NCI-H460 (cell line): ENCODE results near the gene HS6ST3. TPM values are rescaled to one million over a fixed set of nuclear protein-coding genes. Genes with fewer than 3 reads are reported as not detected.

Experiments used
- DNase-seq: peaks from one replicate; pipeline ENCODE4 v3.0.0-alpha.2; 2016; ENCODE audit warnings: low read depth; ENCODE audit errors: extremely low read depth
- total RNA-seq: library from RNA; depleted of rRNA; stranded (reverse); fragments of >200 nt; shearing (Covaris generic); gene quantifications from 2 replicates; pipeline ENCODE4 v1.2.3, GENCODE V29; 2014

HS6ST3 gene
- total RNA-seq, 1 experiment from 2014 or later: not detected

GRCh38 chr13:96810104-96810503, 720.2 kb downstream of the HS6ST3 start:
- no peak for DNase-seq

- no peak for DNase-seq
These were observed 721.1 kb downstream of the HS6ST3 start for GRCh38 chr13:96811049-96811448.

GRCh38 chr13:96816261-96816660, 726.4 kb downstream of the HS6ST3 start:
- DNase-seq: no peak

GRCh38 chr13:96816874-96817273, 727.0 kb downstream of the HS6ST3 start:
- no peak for DNase-seq

- peak; percentile 3 for DNase-seq
These were observed 727.5 kb downstream of the HS6ST3 start for GRCh38 chr13:96817336-96817941.

- no peak for DNase-seq
These were observed 729.5 kb downstream of the HS6ST3 start for GRCh38 chr13:96819375-96819774.

- DNase-seq: no peak
These were observed 731.5 kb downstream of the HS6ST3 start for GRCh38 chr13:96821381-96821780.

GRCh38 chr13:96821971-96822370, 732.1 kb downstream of the HS6ST3 start:
- no peak for DNase-seq

GRCh38 chr13:96822895-96823294, 733.0 kb downstream of the HS6ST3 start:
- DNase-seq: peak; percentile 8

GRCh38 chr13:96824140-96824539, 734.2 kb downstream of the HS6ST3 start:
- DNase-seq: no peak

- DNase-seq: no peak
These were observed 735.7 kb downstream of the HS6ST3 start for GRCh38 chr13:96825653-96826052.

- DNase-seq: no peak
These were observed 744.7 kb downstream of the HS6ST3 start for GRCh38 chr13:96834626-96835025.

GRCh38 chr13:96835546-96835945, 745.6 kb downstream of the HS6ST3 start:
- no peak for DNase-seq

- DNase-seq: no peak
These were observed 746.8 kb downstream of the HS6ST3 start for GRCh38 chr13:96836733-96837132.

GRCh38 chr13:96837809-96838208, 747.9 kb downstream of the HS6ST3 start:
- DNase-seq: no peak

- no peak for DNase-seq
These were observed 754.3 kb downstream of the HS6ST3 start for GRCh38 chr13:96844195-96844594.

GRCh38 chr13:96844616-96845015, 754.7 kb downstream of the HS6ST3 start:
- DNase-seq: no peak

GRCh38 chr13:96848286-96848685, 758.4 kb downstream of the HS6ST3 start:
- no peak for DNase-seq

- no peak for DNase-seq
These were observed 759.2 kb downstream of the HS6ST3 start for GRCh38 chr13:96849091-96849490.

- no peak for DNase-seq
These were observed 760.7 kb downstream of the HS6ST3 start for GRCh38 chr13:96850538-96851145.

- no peak for DNase-seq
These were observed 762.0 kb downstream of the HS6ST3 start for GRCh38 chr13:96851856-96852445.

- DNase-seq: no peak
These were observed 768.4 kb downstream of the HS6ST3 start for GRCh38 chr13:96858133-96858826.
